T47D (cell line): ENCODE measurements around the gene CRAT.
A peak's percentile ranks its signal among the peaks of the same experiment; 100 is the strongest.

Source experiments
- DNase-seq, 2 experiments: peaks; one replicate each; pipeline versions ENCODE4 v3.0.0 to v3.0.0-alpha.2; 2011 to 2012; ENCODE audit warnings: low read depth in 1 of 2, low spot score in 1 of 2
- JUND ChIP-seq: IDR thresholded peaks from 2 replicates; pipeline ENCODE4 v1.6.1; 2012; ENCODE audit warnings: low read depth
- in situ Hi-C: cut with HindIII; loops from 2 replicates; pipeline ENCODE4 v1.10.0; 2016; ENCODE audit warnings: low sequenced_read_pairs, low pct_unique_long_range_greater_than_20kb

CRAT gene

GRCh38 chr9:129143031-129143927 is 32.7 kb upstream of the CRAT start:
- in situ Hi-C loops: no loop called here

GRCh38 chr9:129142138-129142935 is 31.7 kb upstream of the CRAT start:
- in situ Hi-C loops: no loop called here
- no peak for TF ChIP-seq JUND
- DNase-seq: no peak

More at GRCh38 chr9:129143031-129143927, 32.7 kb upstream of the CRAT start:
- TF ChIP-seq JUND: no peak
- DNase-seq: peak; percentile 92 to 94

GRCh38 chr9:129141066-129142041 is 30.8 kb upstream of the CRAT start:
- in situ Hi-C loops: no loop called here
- DNase-seq: peak in 1 of 2 experiments; percentile 49
- no peak for TF ChIP-seq JUND

- peak; percentile 36 to 79 for DNase-seq
- TF ChIP-seq JUND: no peak
- in situ Hi-C loops: no loop called here
These were observed 29.9 kb upstream of the CRAT start for GRCh38 chr9:129140397-129141065.

- in situ Hi-C loops: no loop called here
- peak; percentile 84 to 98 for DNase-seq
- TF ChIP-seq JUND: no peak
These were observed 29.4 kb upstream of the CRAT start for GRCh38 chr9:129139993-129140396.

- in situ Hi-C loops: no loop called here
- DNase-seq: peak; percentile 78 to 94
- TF ChIP-seq JUND: no peak
These were observed 28.8 kb upstream of the CRAT start for GRCh38 chr9:129139233-129139992.

GRCh38 chr9:129138476-129139232 is 28.1 kb upstream of the CRAT start:
- DNase-seq: peak in 1 of 2 experiments; percentile 38
- in situ Hi-C loops: no loop called here
- no peak for TF ChIP-seq JUND

GRCh38 chr9:129138144-129138462 is 27.5 kb upstream of the CRAT start:
- in situ Hi-C loops: no loop called here
- no peak for DNase-seq
- no peak for TF ChIP-seq JUND

- in situ Hi-C loops: no loop called here
These were observed 26.9 kb upstream of the CRAT start for GRCh38 chr9:129137292-129138143.

GRCh38 chr9:129136446-129137035 is 25.9 kb upstream of the CRAT start:
- in situ Hi-C loops: no loop called here
- DNase-seq: no peak
- no peak for TF ChIP-seq JUND

More at GRCh38 chr9:129137292-129138143, 26.9 kb upstream of the CRAT start:
- DNase-seq: peak in 1 of 2 experiments; percentile 46
- no peak for TF ChIP-seq JUND
